ENCODE data around the gene STAB2.

GRCh38 chr12:103801709-103802585 lies 214.9 kb downstream of the STAB2 start:
- TF ChIP-seq POLR2A (IDR thresholded peaks at IDR 0.05): no peak
- TF ChIP-seq, protein P1, sequence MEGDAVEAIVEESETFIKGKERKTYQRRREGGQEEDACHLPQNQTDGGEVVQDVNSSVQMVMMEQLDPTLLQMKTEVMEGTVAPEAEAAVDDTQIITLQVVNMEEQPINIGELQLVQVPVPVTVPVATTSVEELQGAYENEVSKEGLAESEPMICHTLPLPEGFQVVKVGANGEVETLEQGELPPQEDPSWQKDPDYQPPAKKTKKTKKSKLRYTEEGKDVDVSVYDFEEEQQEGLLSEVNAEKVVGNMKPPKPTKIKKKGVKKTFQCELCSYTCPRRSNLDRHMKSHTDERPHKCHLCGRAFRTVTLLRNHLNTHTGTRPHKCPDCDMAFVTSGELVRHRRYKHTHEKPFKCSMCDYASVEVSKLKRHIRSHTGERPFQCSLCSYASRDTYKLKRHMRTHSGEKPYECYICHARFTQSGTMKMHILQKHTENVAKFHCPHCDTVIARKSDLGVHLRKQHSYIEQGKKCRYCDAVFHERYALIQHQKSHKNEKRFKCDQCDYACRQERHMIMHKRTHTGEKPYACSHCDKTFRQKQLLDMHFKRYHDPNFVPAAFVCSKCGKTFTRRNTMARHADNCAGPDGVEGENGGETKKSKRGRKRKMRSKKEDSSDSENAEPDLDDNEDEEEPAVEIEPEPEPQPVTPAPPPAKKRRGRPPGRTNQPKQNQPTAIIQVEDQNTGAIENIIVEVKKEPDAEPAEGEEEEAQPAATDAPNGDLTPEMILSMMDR (IDR thresholded peaks at IDR 0.05): no peak

Measured in thyroid gland (tissue), 4 donors.